ENCODE measurements around the gene ATXN7. TPM values are rescaled to one million over a fixed set of nuclear protein-coding genes. Genes with fewer than 3 reads are reported as not detected.

ATXN7 gene
- total and polyA plus RNA-seq, 2 of the 4 experiments (the other 2 are of a cell fraction), result 8.6 to 13.6 TPM

DNA sequence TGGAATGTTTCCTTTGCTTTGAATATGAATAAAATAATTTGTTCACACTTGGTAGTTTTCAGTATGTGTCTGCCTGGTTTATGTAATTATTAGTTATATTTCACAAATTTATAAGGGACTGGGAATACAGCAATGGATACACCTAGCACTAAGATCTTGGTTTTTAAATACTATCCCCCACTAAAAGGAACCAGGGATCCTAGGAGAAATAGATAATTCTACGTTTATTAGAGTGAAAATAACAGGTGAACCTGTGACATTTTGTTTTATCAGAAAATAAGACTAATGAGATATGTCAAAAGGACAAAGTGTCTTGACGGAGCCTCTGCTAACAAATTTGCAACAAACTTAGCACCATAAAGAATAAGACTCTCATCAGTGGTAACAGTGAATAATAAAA lies 156.2 kb downstream of the ATXN7 start:
- CTCF ChIA-PET, result no interaction called here

More for the DNA sequence above, 156.2 kb downstream of the ATXN7 start:
- Histone ChIP-seq H4K5ac (ENCODE audit: low read depth, low read length) (no peak overlapping the region), H2AFZ (replicated peaks; ENCODE audit: low read length, poor library complexity) (no peak overlapping the region), H2BK120ac (ENCODE audit: low read depth, low read length) (no peak overlapping the region), H3K79me1 (ENCODE audit: low read depth in 1 of 2, low read length in 2 of 2) (peaks cover 27 to 38% of the 10 kb centered on the region in 2 experiments), H3K36me3 (ENCODE audit: control insufficient read depth, insufficient read depth, low read length) (peaks cover 16% of the 10 kb centered on the region), H3K23ac (ENCODE audit: low read depth, low read length) (no peak overlapping the region), H3K27me3 (ENCODE audit: control insufficient read depth, insufficient read depth, low read length) (no peaks in the 10 kb centered on the region), H3K9me1 (ENCODE audit: insufficient read depth, low read length) (peaks cover 5% of the 10 kb centered on the region), H2BK15ac (ENCODE audit: low read depth, low read length) (no peak overlapping the region), H3K4me3 (ENCODE audit: insufficient read depth, low read depth, low read length) (no peak overlapping the region), H3K9ac (ENCODE audit: low read depth, low read length) (no peak overlapping the region), H4K8ac (ENCODE audit: low read depth in 2 of 2, low read length in 2 of 2) (no peak overlapping the region), H3K56ac (ENCODE audit: extremely low read depth, insufficient read depth, low read length) (no peak overlapping the region), H2AK9ac (replicated peaks; ENCODE audit: low read depth, low read length, poor library complexity) (no peak overlapping the region), H2BK5ac (ENCODE audit: low read depth, low read length, poor library complexity, severe bottlenecking) (no peak overlapping the region), H3K4ac (ENCODE audit: low read depth, low read length) (no peak overlapping the region), H3K9me3 (ENCODE audit: control insufficient read depth, insufficient read depth, low read length) (no peaks in the 10 kb centered on the region), H2AK5ac (ENCODE audit: low read depth, low read length) (no peak overlapping the region), H4K20me1 (ENCODE audit: insufficient read depth, low read length) (peaks cover 11% of the 10 kb centered on the region; the same call in 1 of the 2 replicates), H3K4me2 (ENCODE audit: low read depth, low read length) (no peak overlapping the region), H3K14ac (replicated peaks; ENCODE audit: low read depth, low read length) (no peak overlapping the region), H3K4me1 (ENCODE audit: control insufficient read depth, insufficient read depth, low read length) (peaks cover 4% of the 10 kb centered on the region), H2BK20ac (ENCODE audit: low read depth, low read length) (no peak overlapping the region), H3K27ac (ENCODE audit: insufficient read depth, low read length) (no peak overlapping the region), H3K18ac (ENCODE audit: low read depth, low read length) (no peak overlapping the region), H4K91ac (ENCODE audit: insufficient read depth, low read depth, low read length) (no peak overlapping the region)
- no TSS peak for BruUV-seq (replicated peaks)
- in situ Hi-C loops (cut with MboI; ENCODE audit: low sequenced_read_pairs), result no loop called here
- intact Hi-C loops (cut with micrococcal nuclease), result no loop called here
- WGBS, 2 experiments (ENCODE audit: extremely low coverage in 2 of 2, insufficient read length in 1 of 2), result no CpG with 5 or more reads among the region's 2 CpGs
- TF ChIP-seq CHD1 (IDR thresholded peaks at IDR 0.05; ENCODE audit: low read depth, low read length) (no peak), BHLHE40 (IDR thresholded peaks at IDR 0.05; ENCODE audit: low read depth, low read length) (no peak), NFE2L2 (IDR thresholded peaks at IDR 0.05; ENCODE audit: low read depth, low read length) (no peak), MAFK (IDR thresholded peaks at IDR 0.05; ENCODE audit: low read depth, low read length) (no peak), MXI1 (IDR thresholded peaks at IDR 0.05; ENCODE audit: borderline replicate concordance, low read depth, low read length) (no peak), POLR2A (IDR thresholded peaks at IDR 0.05; ENCODE audit: low read depth, low read length) (no peak), RFX5 (IDR thresholded peaks at IDR 0.05; ENCODE audit: low read depth, low read length) (no peak), ELK1 (IDR thresholded peaks at IDR 0.05; ENCODE audit: borderline replicate concordance, low read depth, low read length) (no peak), FOS (IDR thresholded peaks at IDR 0.05; ENCODE audit: low read depth, low read length) (no peak), RCOR1 (IDR thresholded peaks at IDR 0.05; ENCODE audit: insufficient replicate concordance, low read length) (no peak), MAZ (IDR thresholded peaks at IDR 0.05; ENCODE audit: borderline replicate concordance, low read depth, low read length) (no peak), SMC3 (IDR thresholded peaks at IDR 0.05; ENCODE audit: low read depth, low read length) (no peak), RAD21 (IDR thresholded peaks at IDR 0.05; ENCODE audit: low read length) (no peak), CEBPB (IDR thresholded peaks at IDR 0.05; ENCODE audit: low read depth, low read length) (no peak), USF2 (IDR thresholded peaks at IDR 0.05; ENCODE audit: low read depth, low read length) (no peak)
- TF ChIP-seq, protein P1, sequence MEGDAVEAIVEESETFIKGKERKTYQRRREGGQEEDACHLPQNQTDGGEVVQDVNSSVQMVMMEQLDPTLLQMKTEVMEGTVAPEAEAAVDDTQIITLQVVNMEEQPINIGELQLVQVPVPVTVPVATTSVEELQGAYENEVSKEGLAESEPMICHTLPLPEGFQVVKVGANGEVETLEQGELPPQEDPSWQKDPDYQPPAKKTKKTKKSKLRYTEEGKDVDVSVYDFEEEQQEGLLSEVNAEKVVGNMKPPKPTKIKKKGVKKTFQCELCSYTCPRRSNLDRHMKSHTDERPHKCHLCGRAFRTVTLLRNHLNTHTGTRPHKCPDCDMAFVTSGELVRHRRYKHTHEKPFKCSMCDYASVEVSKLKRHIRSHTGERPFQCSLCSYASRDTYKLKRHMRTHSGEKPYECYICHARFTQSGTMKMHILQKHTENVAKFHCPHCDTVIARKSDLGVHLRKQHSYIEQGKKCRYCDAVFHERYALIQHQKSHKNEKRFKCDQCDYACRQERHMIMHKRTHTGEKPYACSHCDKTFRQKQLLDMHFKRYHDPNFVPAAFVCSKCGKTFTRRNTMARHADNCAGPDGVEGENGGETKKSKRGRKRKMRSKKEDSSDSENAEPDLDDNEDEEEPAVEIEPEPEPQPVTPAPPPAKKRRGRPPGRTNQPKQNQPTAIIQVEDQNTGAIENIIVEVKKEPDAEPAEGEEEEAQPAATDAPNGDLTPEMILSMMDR (conservative IDR thresholded peaks at IDR 0.05; ENCODE audit: low read depth, low read length), result no peak
- ATAC-seq (ENCODE audit: low read depth) (no peak), DNase-seq (no peak)
- POLR2A ChIA-PET (ENCODE audit: unreplicated experiment), result interaction anchor here (0.5 kb wide), 1 partner anchor 78 kb away, joined by 3 read pairs; no protein-coding TSS in a partner anchor
- dilution Hi-C loops (cut with HindIII; ENCODE audit: low sequenced_read_pairs, unreplicated experiment), result no loop called here
